ENCODE measurements around the gene ATAD3A.
A peak's percentile ranks its signal among the peaks of the same experiment; 100 is the strongest.
"Not testable (repeated sequence)": the region's sequence is repeated elsewhere in the genome, so short reads cannot be mapped to it uniquely, and the experiment has no call there.

The ATAD3A gene

DNA sequence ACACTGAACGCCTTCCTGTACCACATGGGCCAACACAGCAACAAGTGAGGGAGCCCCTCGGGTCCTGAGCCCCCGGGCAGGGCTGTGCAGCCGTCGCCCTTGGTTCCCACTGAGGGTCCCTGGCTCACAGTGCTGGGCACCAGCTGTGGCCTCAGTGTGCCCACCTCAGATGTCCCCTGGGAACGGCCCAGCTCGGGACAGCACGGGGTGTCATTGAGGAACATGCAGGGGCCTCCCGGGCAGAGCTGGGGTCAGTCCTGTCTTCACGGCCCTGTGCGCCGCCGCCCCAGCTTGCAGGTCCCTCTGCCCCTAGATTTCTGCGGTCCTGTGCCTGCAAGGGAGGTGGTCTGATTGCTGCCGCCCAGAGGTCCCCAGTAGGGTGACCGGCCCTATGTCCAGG lies 22.7 kb upstream of the ATAD3A start:
- intact Hi-C loops (cut with DNase I), result no loop called here
- no peak for DNase-seq

DNA sequence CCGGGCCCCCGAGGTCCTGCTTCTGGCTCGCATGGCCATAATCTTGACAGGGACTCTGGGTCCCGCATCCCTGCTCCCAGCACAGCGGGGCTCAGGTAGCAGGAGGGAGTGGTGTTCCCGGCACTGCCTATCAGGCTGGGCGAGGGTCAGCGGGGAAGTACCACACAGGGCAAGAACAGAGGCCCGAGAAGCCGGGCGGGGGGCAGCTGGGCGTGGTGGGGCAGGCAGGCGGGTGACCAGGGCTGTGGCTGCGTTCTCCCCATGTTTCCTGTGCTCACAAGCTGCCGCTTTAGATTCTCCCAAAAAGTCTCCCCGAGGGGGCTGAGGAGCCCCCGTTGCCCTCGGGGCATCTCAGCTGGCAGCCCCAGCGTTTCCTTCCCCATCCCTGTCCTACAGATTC lies 22.1 kb upstream of the ATAD3A start:
- no peak for DNase-seq
- intact Hi-C loops (cut with DNase I), result no loop called here

- DNase-seq, result no peak
- intact Hi-C loops (cut with DNase I), result no loop called here
Observed at GRCh38 chr1:1490633-1491230, 21.2 kb upstream of the ATAD3A start.

DNA sequence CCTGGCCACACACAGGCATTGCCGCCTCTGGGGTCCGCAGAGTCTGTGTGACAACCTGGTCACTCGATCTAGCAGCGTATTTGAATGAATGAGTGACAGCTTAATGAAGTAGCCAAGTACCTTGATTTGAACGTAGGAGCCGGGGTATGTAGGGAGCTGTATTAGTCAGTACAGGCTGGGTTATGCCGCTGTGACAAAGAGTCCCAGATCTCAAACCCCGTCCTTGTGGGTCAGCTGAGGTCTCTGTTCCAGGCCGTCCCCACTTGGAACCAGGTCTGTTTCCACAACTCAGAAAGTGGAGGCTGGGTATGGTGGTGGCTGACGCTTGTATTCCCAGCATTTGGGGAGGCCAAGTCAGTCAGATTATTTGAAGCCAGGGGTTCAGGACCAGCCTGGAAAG lies 20.4 kb upstream of the ATAD3A start:
- DNase-seq, result no peak
- intact Hi-C loops (cut with DNase I), result no loop called here

DNA sequence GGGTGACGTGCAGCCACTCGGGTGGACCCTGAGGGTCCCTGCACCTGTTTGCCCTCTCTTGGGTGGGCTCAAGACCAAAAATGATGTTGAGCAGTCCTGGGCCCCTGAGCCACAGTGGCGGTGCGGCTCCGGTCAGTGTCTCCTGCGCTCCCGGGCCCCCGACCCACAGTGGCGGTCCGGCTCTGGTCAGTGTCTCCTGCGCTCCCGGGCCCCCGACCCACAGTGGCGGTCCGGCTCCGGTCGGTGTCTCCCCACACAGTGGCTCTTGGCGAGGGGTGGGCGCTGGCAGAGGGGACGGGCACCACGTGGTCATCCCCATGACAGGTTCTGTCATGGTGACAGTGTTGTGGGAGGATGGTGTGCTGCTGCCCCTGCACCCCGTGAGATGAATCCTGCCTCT lies 17.7 kb upstream of the ATAD3A start:
- DNase-seq; intact Hi-C loops (cut with DNase I): not testable (repeated sequence)

DNA sequence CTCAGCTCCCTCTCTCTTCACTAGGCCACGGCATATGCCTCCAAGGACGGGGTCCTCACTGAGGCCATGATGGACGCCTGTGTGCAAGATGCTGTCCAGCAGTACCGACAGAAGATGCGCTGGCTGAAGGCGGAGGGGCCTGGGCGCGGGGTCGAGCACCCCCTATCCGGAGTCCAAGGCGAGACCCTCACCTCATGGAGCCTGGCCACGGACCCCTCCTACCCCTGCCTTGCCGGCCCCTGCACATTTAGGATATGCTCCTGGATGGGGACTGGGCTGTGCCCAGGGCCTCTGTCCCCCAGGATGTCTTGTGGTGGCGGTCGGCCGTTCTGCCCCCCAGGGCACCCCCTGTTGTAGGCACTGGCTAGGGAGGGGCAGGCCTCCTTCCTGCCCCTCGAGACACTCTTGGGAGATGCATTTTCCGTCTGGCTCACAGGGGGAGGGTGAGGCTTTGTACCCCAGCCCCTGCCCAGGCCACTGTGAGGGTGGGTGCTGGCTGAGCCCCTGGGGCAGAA lies 16.4 kb upstream of the ATAD3A start:
- intact Hi-C loops (cut with DNase I); DNase-seq: not testable (repeated sequence)

DNA sequence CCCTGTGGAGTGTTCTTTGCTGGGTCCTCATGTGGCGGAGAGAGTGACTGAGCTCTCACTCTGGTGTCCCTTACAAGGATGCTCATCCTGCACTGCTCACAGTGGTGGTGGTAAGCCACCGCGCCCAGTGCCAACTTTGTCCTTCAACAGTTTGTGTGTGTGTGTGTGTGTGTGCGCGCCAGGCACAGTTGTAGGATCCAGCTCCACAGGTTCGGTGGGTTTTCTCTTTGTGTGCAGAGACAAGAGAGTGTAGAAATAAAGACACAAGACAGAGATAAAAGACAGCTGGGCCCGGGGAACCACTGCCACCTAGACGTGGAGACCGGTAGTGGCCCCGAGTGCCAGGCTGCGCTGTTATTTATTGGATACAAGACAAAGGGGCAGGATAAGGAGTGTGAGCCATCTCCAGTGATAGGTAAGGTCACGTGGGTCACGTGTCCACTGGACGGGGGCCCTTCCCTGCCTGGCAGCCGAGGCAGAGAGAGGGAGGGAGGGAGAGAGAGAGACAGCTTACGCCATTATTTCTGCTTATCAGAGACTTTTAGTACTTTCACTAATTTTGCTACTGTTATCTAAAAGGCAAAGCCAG lies 7.1 kb upstream of the ATAD3A start:
- peak in 8 of 10 donors; percentile 43 to 95 (median 60) for DNase-seq
- intact Hi-C loops (cut with DNase I), result not testable (repeated sequence)

- peak in 5 of 10 donors; percentile 39 to 93 (median 44) for DNase-seq
Observed at GRCh38 chr1:1505366-1505798, 6.6 kb upstream of the ATAD3A start.

GRCh38 chr1:1505801-1506200 lies 6.2 kb upstream of the ATAD3A start:
- intact Hi-C loops (cut with DNase I); DNase-seq: not testable (repeated sequence)

More at GRCh38 chr1:1505366-1505798, 6.6 kb upstream of the ATAD3A start:
- intact Hi-C loops (cut with DNase I), result not testable (repeated sequence)

DNA sequence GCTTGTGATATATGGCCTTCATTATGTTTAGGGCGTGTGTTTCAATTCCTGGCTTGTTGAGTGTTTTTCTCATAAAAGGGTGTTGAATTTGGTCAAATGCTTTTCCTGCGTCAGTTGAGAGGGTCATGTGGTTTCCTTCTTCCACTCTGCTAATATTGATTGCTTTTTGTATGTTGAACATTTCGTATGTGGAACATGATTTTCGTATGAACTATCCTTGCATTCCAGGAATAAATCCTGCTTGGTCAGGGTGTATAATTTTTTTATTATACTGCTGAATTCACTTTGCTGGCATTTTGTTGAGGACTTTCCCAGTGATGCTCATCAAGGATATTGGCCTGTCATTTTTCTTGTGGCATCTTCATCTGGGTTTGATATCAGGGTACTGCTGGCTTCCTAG lies 4.7 kb upstream of the ATAD3A start:
- no peak for DNase-seq
- intact Hi-C loops (cut with DNase I), result no loop called here

- DNase-seq; intact Hi-C loops (cut with DNase I): not testable (repeated sequence)
Observed at GRCh38 chr1:1508775-1509464, 3.0 kb upstream of the ATAD3A start.

DNA sequence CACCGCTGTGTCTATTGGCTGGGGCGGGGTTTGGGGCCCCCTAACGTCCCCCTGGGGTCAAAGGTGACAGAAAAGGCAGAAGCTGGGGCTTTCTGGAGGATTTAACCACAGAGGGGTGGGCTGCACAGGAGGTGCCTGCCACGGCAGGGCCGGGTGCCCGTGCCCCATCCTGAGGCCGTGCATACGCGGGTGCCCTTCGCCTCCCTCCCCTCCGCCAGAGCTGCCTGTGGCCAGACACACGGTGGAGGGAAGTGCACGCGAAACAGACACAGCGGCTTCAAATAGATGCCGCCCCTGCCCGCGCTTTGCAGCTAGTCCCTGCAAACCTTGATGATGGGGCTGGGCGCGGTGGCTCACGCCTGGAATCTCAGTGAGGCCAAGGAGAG lies 2.5 kb upstream of the ATAD3A start:
- DNase-seq; intact Hi-C loops (cut with DNase I): not testable (repeated sequence)

DNA sequence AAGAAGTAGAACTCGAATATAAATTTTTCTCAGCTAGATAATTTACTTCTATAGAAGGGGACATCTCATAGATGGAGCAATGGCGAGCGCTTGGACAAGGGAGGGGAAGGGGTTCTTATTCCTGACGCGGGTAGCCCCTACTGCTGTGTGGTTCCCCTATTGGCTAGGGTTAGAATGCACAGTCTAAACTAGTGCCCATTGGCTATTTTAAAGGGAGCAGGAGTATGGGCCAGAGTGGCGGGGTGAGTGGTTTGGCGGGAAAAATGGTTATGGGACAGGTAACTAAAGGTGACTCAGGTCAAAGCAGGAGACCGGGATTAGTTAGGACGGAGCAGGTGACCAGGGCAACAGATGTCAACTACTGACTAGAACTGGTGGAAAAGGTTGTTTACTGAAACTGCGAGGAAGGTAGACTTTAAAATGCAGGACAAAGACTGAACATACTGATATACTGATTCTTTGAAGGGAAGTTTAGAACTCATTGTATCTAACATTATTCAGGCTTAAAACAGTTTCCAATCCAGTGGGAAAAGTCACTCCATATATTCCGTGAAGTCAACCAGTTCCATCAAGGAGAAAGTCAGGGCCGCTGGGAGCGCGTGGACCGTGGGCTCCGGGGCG lies 940 bp upstream of the ATAD3A start:
- no peak for DNase-seq
- intact Hi-C loops (cut with DNase I), result no loop called here

GRCh38 chr1:1512425-1512824 lies 463 bp downstream of the ATAD3A start:
- DNase-seq, result peak in 1 of 10 donors; percentile 69

GRCh38 chr1:1513675-1514074 lies 1.7 kb downstream of the ATAD3A start:
- intact Hi-C loops (cut with DNase I); DNase-seq: not testable (repeated sequence)

More at GRCh38 chr1:1512425-1512824, 463 bp downstream of the ATAD3A start:
- intact Hi-C loops (cut with DNase I), result not testable (repeated sequence)

GRCh38 chr1:1514376-1514775 lies 2.4 kb downstream of the ATAD3A start:
- intact Hi-C loops (cut with DNase I); DNase-seq: not testable (repeated sequence)

DNA sequence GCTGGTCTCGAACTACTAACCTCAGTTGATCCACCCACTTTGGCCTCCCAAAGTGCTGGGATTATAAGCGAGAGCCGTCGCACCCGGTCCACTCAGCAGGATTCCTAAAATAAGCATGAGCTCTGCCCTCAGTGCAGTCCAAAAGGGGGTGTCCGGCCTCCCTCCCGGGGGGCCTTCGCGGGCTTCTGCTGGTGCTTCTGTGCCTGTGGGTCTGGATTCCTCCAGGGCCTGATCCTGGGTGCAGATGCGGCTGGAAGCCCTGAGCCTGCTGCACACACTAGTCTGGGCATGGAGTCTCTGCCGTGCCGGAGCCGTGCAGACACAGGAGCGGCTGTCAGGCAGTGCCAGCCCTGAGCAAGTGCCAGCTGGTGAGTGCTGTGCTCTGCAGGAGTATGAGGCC lies 5.0 kb downstream of the ATAD3A start:
- intact Hi-C loops (cut with DNase I); DNase-seq: not testable (repeated sequence)

GRCh38 chr1:1517973-1518620 lies 6.1 kb downstream of the ATAD3A start:
- intact Hi-C loops (cut with DNase I), result no loop called here
- no peak for DNase-seq

- intact Hi-C loops (cut with DNase I), result not testable (repeated sequence)
- peak in 1 of 10 donors; percentile 79 for DNase-seq
Observed at GRCh38 chr1:1518621-1519007, 6.7 kb downstream of the ATAD3A start.

DNA sequence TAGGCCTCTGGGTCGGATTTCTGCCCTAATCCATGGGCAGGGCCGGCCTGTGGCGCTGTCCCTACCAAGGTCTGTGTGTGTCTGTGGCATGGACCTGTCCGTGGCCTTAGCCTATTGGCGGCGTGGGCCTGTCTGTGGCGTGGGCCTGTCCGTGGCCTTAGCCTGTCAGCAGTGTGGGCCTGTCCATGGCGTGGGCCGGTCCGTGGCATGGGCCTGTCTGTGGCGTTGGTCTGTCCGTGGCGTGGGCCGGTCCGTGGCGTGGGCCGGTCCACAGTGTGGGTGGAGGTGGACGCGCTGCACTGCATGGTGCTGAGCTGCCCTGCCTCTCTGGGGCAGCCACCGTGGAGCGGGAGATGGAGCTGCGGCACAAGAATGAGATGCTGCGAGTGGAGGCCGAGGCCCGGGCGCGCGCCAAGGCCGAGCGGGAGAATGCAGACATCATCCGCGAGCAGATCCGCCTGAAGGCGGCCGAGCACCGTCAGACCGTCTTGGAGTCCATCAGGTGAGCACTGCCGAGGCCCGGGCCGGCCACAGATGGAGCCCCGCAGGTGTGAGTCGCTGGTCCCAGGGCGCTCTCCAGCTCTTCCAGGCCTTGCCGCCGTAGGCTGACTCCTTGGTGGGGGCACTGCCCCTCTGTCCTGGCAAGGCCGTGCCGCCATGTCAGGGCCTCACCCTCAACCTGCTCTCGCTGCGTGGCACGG lies 8.0 kb downstream of the ATAD3A start:
- DNase-seq, result peak in 1 of 10 donors; percentile 86

More for the DNA sequence above, 8.0 kb downstream of the ATAD3A start:
- intact Hi-C loops (cut with DNase I), result not testable (repeated sequence)

Data from posterior cingulate gyrus (tissue), 11 donors.